Ascending aorta (tissue), 2 donors: ENCODE measurements around the gene KCNB1. TPM values are rescaled to one million over a fixed set of nuclear protein-coding genes. Genes with fewer than 3 reads are reported as not detected.

Experiments
- DNase-seq, 2 donors: peaks; one replicate each; pipeline ENCODE4 v3.0.0-alpha.2; 2019; ENCODE audit warnings: low spot score in 2 of 2
- H3K27ac ChIP-seq, 2 donors: fragments of 200-600 bp; sonication (generic); one replicate each; pipeline ENCODE4 v1.5.1; 2016 to 2017; ENCODE audit warnings: mild to moderate bottlenecking in 1 of 2
- H3K27me3 ChIP-seq: fragments of 200-600 bp; sonication (generic); one replicate; pipeline ENCODE4 v1.5.1; 2017
- H3K36me3 ChIP-seq, 2 donors: fragments of 200-600 bp; sonication (generic); one replicate each; pipeline ENCODE4 v1.5.1; 2016
- H3K4me1 ChIP-seq, 2 donors: fragments of 200-600 bp; sonication (generic); one replicate each; pipeline ENCODE4 v1.5.1; 2016 to 2017; ENCODE audit warnings: mild to moderate bottlenecking in 1 of 2
- H3K4me3 ChIP-seq, 2 donors: fragments of 200-600 bp; sonication (generic); one replicate each; pipeline ENCODE4 v1.5.1; 2016 to 2017; ENCODE audit warnings: mild to moderate bottlenecking in 1 of 2
- H3K9me3 ChIP-seq, 2 donors: fragments of 200-600 bp; sonication (generic); one replicate each; pipeline ENCODE4 v1.5.1; 2016
- intact Hi-C: fragments of 100-400 bp; cut with DNase I; formaldehyde crosslinking; loops from one replicate; pipeline ENCODE4 v1.15.1; 2023
- total RNA-seq: library from RNA; depleted of rRNA; stranded (reverse); fragments of >200 nt; gene quantifications from one replicate; pipeline ENCODE4 v1.1.0, GENCODE V29; 2016
- TF ChIP-seq, protein P1 (sequence below), 3 experiments: fragments of 200-600 bp in 2 of 3; fragments of 450-650 bp in 1 of 3; sonication (generic) in 2 of 3; IDR thresholded peaks; one replicate each; pipeline ENCODE4 v1.5.1; 2016 to 2019; ENCODE audit warnings: antibody characterized with exemption in 3 of 3, mild to moderate bottlenecking in 1 of 3, moderate library complexity in 1 of 3

The KCNB1 gene
- total RNA-seq, 1 donor from 2014 or later, result not detected

DNA sequence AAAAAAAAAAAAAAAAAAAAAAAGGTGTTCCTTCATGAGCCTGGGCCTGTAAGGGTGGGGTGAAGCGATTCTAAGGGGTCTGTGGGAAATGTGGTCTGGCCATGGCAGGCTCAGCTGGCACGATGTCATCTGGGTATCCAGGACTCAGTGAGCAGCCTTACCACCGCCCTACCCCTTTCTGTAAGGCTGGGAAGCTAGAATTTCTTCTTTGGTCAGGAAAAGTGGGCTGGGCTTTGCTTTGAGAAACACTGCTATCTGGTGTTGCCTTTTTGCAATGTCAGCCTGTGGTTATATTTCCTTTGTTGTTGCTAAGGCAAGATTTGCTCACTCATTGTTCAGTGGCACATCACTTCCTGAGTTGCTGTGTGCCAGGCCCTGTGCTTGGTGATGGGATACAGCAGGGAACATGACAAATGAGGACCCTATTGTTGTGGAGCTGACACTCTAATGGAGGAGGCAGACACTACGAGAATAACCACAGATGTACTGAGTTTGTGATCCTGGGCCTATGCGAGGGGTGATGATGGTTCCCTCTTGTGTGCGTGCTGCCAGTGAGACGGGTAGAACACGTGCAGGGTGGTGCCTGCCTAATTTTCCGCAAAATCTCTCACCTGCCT is 158.7 kb downstream of the KCNB1 start:
- peaks cover 2% of the 10 kb centered on the region for H3K27me3 ChIP-seq
- H3K9me3 ChIP-seq, result no peaks in the 10 kb centered on the region
- intact Hi-C loops, result loop anchor here (10.0 kb wide), 1 partner anchor 79 kb away; no protein-coding TSS in a partner anchor
- TF ChIP-seq, protein P1, sequence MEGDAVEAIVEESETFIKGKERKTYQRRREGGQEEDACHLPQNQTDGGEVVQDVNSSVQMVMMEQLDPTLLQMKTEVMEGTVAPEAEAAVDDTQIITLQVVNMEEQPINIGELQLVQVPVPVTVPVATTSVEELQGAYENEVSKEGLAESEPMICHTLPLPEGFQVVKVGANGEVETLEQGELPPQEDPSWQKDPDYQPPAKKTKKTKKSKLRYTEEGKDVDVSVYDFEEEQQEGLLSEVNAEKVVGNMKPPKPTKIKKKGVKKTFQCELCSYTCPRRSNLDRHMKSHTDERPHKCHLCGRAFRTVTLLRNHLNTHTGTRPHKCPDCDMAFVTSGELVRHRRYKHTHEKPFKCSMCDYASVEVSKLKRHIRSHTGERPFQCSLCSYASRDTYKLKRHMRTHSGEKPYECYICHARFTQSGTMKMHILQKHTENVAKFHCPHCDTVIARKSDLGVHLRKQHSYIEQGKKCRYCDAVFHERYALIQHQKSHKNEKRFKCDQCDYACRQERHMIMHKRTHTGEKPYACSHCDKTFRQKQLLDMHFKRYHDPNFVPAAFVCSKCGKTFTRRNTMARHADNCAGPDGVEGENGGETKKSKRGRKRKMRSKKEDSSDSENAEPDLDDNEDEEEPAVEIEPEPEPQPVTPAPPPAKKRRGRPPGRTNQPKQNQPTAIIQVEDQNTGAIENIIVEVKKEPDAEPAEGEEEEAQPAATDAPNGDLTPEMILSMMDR (IDR thresholded peaks at IDR 0.05), result peak in 2 of 3 experiments; percentile 14 to 32
- H3K4me1 ChIP-seq, result peaks cover 5 to 11% of the 10 kb centered on the region in 2 donors
- no peaks in the 10 kb centered on the region for H3K36me3 ChIP-seq
- H3K27ac ChIP-seq, result no peak overlapping the region
- no peak overlapping the region for H3K4me3 ChIP-seq
- DNase-seq, result peak in 1 of 2 donors; percentile 16

DNA sequence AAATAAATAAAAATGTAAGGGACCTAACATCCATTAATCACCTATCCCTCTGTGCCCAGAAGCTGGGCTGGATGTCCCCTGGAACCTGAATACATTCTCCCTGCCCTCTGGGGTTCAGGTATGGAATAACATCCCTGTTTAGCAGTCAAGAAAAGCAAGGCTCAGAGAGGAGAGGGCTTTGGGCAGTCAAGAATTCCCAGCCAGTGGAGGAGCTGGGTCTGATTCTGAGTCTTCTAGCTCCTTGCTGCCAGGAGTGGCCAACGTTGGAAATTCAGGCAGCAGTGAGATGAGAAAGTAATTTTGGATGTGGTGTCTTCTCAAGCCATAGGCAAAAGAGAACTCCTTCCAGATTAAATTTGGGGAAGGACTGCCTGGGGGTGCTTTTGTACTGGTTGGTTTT is 162.0 kb downstream of the KCNB1 start:
- no peak overlapping the region for H3K4me3 ChIP-seq
- intact Hi-C loops, result loop anchor here (10.0 kb wide), 1 partner anchor 76 kb away; no protein-coding TSS in a partner anchor
- no peak for DNase-seq
- H3K36me3 ChIP-seq, result no peaks in the 10 kb centered on the region
- H3K9me3 ChIP-seq, result no peaks in the 10 kb centered on the region
- H3K27me3 ChIP-seq, result peaks cover 9% of the 10 kb centered on the region
- no peak overlapping the region for H3K27ac ChIP-seq
- peaks cover 12 to 13% of the 10 kb centered on the region in 2 donors for H3K4me1 ChIP-seq
- TF ChIP-seq, protein P1 (IDR thresholded peaks at IDR 0.05), result peak in 1 of 3 experiments; percentile 11

DNA sequence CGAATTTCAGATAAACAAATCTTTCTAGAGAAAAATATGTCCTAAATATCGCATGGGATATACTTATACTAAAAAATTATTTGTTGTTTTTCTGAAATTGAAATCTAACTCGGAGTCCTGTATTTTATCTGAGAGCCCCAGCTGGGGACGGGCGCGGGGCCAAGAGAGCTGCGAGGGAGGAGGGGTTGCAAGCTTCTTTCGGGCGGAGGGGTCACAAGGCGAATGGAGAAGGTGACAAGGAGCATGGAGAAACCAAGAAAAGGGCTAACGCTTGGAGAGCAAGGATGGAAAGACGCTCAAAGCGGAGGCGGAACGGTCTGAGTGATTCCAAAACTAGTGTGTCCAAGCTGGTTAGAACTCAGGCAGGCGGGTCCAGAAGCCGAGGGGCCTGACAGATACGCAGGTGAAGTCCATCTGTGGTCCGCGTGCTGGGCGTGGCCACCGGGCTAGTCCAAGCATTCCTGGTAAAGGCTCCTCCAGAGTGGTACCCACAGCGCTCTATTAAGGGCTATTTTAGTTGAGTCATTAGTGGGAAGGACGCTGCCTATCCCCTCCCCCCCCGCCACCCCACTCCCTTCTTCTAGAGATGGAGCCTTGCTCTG is 163.2 kb downstream of the KCNB1 start:
- H3K4me3 ChIP-seq, result peak overlapping the region; percentile 32 to 59
- TF ChIP-seq, protein P1 (IDR thresholded peaks at IDR 0.05), result no peak

DNA sequence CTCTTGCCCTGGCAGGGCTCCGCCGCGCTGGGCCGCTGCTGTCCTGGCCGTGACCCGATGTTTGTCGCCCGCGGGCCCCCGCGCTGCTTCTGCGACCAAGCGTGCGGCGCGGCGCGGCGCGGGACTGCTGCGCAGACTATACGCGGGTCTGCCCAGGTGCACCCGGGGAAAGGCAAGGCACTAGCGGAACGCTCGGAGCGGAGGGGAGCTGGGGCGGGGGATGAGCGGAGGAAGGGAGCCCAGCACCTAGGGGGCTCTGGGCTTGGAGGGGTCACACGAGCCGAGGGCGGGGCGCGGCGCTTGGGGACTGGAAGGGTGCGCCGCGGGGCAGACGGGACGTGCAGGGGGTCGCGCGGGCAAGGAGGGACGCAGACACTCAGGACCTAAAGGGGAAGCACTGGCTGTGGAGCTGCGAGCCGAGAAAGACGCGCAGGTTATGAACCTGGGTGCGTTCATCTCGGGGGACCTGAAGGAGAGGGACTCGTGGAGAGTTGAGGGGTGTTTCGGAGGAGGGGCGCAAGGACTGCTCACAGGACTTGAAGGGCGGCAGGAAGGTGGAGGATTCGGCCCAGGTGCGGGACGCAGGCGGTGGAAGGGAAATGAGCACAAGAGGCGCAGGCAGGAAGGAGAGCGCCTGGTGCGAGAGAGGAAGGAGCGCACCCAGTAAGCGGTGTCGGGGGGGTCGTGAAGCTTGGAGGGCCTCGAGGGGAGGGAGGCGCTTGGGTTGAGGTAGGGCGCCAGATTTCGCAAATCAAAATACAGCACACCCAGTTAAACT is 163.8 kb downstream of the KCNB1 start:
- TF ChIP-seq, protein P1 (IDR thresholded peaks at IDR 0.05), result no peak

More for the DNA sequence above, 163.2 kb downstream of the KCNB1 start:
- intact Hi-C loops, result no loop called here
- Histone ChIP-seq H3K27me3 (peaks cover 9% of the 10 kb centered on the region), H3K27ac (no peak overlapping the region), H3K36me3 (no peaks in the 10 kb centered on the region), H3K4me1 (peaks cover 12 to 13% of the 10 kb centered on the region in 2 donors), H3K9me3 (no peaks in the 10 kb centered on the region)
- DNase-seq, result no peak

DNA sequence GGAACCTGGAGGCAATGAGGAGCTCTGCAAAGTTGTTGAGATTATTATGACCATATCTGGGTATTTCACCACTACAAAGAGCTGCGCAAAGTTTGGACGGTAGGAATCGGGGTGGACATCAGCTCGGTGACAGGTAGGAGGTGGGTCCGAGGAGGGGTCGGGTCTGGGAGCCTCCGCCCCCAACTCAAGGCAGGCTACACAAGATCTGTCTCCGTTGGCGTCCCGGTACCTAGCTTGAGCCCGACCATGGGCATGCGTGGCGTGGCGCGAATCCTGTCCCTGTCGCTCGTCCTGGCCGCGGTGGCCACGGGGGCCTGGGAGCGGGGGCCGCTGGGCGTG is 164.4 kb downstream of the KCNB1 start:
- H3K4me3 ChIP-seq, result peak overlapping the region; percentile 32 to 59
- H3K27ac ChIP-seq, result no peak overlapping the region
- H3K36me3 ChIP-seq, result no peaks in the 10 kb centered on the region
- no peaks in the 10 kb centered on the region for H3K9me3 ChIP-seq
- intact Hi-C loops, result no loop called here
- TF ChIP-seq, protein P1 (IDR thresholded peaks at IDR 0.05), result no peak
- H3K27me3 ChIP-seq, result peaks cover 9% of the 10 kb centered on the region
- H3K4me1 ChIP-seq, result peaks cover 12 to 13% of the 10 kb centered on the region in 2 donors
- DNase-seq, result no peak

More for the DNA sequence above, 163.8 kb downstream of the KCNB1 start:
- peaks cover 9% of the 10 kb centered on the region for H3K27me3 ChIP-seq
- H3K4me3 ChIP-seq, result peak overlapping the region; percentile 32 to 59
- peaks cover 12 to 13% of the 10 kb centered on the region in 2 donors for H3K4me1 ChIP-seq
- intact Hi-C loops, result no loop called here
- no peaks in the 10 kb centered on the region for H3K36me3 ChIP-seq
- H3K27ac ChIP-seq, result no peak overlapping the region
- DNase-seq, result no peak
- H3K9me3 ChIP-seq, result no peaks in the 10 kb centered on the region
